Measurements from ENCODE around the gene DNER.

DNA sequence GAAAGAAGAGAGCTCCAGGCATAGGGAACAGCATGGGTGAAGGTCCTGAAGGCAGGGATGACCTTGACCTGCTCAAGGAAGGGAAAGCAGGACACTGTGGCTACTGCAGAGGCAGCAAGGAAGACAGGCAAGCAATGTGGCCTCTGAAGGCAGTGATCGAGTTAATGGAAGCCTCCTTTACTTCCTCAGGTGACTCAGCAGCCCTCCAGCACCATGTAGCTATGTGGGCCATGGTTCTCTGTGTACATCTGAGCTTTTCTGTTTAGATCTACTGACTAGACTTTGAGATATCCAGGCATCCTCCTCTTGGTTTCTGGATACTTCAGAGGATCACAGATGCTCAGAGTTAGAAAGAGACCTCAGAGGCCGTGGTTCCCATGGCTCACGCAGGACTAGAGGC is 336.0 kb downstream of the DNER start:
- no peak for TF ChIP-seq EZH2 (IDR thresholded peaks at IDR 0.05; ENCODE audit: borderline replicate concordance, low read depth, low read length, poor library complexity, severe bottlenecking)
- TF ChIP-seq, protein P1, sequence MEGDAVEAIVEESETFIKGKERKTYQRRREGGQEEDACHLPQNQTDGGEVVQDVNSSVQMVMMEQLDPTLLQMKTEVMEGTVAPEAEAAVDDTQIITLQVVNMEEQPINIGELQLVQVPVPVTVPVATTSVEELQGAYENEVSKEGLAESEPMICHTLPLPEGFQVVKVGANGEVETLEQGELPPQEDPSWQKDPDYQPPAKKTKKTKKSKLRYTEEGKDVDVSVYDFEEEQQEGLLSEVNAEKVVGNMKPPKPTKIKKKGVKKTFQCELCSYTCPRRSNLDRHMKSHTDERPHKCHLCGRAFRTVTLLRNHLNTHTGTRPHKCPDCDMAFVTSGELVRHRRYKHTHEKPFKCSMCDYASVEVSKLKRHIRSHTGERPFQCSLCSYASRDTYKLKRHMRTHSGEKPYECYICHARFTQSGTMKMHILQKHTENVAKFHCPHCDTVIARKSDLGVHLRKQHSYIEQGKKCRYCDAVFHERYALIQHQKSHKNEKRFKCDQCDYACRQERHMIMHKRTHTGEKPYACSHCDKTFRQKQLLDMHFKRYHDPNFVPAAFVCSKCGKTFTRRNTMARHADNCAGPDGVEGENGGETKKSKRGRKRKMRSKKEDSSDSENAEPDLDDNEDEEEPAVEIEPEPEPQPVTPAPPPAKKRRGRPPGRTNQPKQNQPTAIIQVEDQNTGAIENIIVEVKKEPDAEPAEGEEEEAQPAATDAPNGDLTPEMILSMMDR (conservative IDR thresholded peaks at IDR 0.05; ENCODE audit: low read depth, low read length), result no peak
